Thyroid gland (tissue), 4 donors: ENCODE measurements around the gene STX19.

Experiments
- CTCF ChIP-seq, 6 experiments: fragments of 200-600 bp in 3 of 6; fragments of 450-650 bp in 3 of 6; sonication (generic) in 3 of 6; IDR thresholded peaks; one replicate each; pipeline ENCODE4 v1.5.1; 2016 to 2019; ENCODE audit warnings: antibody characterized with exemption in 6 of 6, mild to moderate bottlenecking in 2 of 6, inconsistent platforms in 1 of 6, moderate library complexity in 1 of 6
- POLR2A ChIP-seq, 2 donors: fragments of 450-650 bp; IDR thresholded peaks; one replicate each; pipeline ENCODE4 v1.6.1; 2017; ENCODE audit warnings: antibody characterized with exemption in 2 of 2, mild to moderate bottlenecking in 2 of 2, moderate library complexity in 1 of 2

- no peak for TF ChIP-seq CTCF (IDR thresholded peaks at IDR 0.05)
- no peak for TF ChIP-seq POLR2A (IDR thresholded peaks at IDR 0.05)
Measured at GRCh38 chr3:93994056-93994455, 34.3 kb downstream of the STX19 start.
